HG03354 (cell line): ENCODE data around the gene HTR2C.
A peak's percentile ranks its signal among the peaks of the same experiment; 100 is the strongest.
"Not testable (repeated sequence)": the region's sequence is repeated elsewhere in the genome, so short reads cannot be mapped to it uniquely, and the experiment has no call there.

ENCODE experiments used
- ATAC-seq: cut with Tn5 transposase; IDR thresholded peaks from one replicate; pipeline ENCODE4 v1.9.1; 2021; ENCODE audit warnings: mild to moderate bottlenecking; ENCODE audit not compliant: unreplicated experiment, poor library complexity, severe bottlenecking

The HTR2C gene

DNA sequence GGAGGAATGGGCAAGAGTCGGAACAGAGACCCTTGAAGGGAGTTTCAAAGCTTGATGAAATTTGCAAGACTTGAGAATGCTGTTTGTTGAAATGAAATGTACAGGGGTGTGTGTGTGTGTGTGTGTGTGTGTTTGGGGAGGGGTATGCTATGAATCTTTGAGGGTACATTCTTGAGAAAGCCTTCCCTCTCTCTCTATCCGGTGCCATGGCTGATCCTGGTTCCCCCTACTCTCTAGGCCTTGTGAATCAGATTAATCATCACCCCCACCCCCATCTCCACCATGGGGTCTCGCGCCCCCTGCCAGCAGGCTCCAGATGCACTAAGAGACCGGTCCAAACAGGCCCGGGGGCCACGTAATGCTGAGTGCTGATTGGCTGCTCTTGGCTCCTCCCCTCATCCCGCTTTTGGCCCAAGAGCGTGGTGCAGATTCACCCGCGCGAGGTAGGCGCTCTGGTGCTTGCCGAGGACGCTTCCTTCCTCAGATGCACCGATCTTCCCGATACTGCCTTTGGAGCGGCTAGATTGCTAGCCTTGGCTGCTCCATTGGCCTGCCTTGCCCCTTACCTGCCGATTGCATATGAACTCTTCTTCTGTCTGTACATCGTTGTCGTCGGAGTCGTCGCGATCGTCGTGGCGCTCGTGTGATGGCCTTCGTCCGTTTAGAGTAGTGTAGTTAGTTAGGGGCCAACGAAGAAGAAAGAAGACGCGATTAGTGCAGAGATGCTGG lies at the start of gene HTR2C:
Gene HTR2C (plus strand): TSS at position 441 of the 729 bp plus-strand sequence. CDS start 142,851 bp downstream, outside the sequence.
- ATAC-seq, result no peak

DNA sequence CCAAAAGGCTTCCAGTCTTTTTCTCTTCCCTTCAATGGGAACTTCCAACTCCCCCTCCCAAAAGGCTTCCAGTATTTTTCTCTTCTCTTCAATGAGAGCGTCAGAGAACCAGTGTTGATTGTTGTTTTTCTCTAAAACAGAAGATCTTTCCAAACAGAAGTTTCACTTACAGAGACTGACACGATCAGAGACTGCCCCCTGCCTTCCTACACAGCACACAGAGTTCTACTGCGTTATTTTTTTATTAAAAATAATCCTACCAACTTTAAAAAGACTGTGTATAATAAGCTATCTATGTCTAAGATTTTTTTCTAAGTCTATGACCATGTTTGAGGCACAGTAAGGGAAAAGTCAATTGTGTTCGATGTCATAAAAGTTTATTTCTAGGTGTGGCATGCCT lies 3.5 kb upstream of the HTR2C start:
- ATAC-seq, result no peak

DNA sequence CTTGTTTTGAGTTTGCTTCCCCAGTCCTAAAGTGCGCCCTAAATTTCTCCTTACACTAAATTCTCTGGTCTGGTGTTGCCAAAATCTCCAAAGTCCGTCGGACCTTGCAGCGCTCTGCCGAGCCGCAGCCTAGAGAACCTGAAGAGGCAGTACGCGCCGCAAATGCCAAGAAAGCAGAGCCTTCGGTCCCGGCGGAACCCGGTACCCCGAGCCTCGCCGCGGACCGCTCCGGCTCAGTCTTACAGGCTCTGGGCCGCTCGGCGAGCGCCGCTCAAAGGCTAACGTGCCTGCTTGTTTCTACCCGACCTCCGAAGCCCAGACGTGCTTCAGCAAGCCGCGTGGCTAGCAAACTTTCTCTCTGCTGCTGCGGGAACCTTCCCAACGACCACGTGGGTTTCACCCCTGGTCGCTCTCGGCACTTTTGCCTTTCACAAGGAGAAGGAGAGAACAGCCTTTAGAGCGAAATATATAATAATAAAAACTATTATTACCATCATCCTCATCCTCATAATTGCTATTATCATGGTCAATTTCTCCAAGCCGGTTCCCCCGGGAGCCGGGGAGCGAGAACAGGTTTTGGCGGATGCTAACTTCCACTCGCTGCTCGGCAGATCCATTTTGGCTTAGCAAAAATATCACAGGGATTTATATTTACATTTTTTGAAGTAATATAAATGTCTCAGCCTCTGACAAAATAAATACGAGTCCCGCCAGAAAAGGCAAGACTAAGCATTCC lies 2.2 kb upstream of the HTR2C start:
- ATAC-seq, result no peak

DNA sequence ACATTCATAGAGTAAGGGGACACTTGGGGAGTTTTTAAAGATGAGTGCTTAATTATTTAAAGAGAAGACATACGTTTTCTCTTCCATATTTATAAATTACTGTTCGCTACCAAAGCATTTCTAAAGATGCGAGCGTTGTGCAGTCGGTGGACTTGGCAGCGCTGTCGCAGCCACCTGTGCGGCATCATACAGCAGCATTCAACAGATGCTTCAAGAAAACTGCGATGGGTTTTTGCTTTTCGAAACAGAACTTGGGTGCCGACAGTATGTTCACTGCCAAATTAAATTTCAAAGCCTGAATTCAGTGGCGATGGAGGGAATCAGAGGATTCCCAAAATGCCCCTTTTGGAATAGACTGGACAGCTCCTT lies 1.6 kb upstream of the HTR2C start:
- ATAC-seq, result no peak

DNA sequence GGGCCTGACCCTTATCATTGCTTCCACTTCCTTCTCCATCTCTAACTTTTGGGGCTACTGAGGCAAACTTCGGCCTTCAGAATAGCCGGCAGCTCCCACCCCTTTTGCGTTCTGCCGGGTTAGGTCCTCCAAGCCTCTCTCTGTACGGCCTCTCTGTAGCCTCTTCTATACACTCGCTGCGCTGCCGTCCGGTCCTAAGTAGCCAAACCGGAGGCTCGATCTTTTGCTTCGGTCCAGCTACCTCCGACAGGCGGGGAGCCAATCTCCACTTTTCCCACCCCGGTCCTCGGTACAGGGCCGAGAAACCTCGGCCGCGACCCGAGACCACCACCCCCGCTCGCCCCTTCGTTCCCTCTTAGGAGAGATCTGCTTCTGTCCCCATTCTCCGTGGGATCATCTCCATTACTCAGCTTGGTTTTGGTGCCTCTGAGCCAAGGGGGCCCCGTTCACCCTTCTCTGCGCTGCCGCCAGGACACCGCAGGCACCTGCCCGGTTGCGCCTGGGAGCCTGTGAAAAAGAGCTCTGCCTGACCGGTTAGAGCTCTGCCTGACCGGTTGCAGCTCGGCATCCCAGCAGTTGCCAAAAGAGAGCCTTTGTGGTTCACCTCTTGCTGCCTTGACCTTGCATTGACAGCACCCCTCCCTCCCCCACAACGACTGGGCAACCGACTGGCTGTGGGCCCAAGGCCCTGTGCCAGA lies 1.0 kb upstream of the HTR2C start:
- ATAC-seq, result no peak

DNA sequence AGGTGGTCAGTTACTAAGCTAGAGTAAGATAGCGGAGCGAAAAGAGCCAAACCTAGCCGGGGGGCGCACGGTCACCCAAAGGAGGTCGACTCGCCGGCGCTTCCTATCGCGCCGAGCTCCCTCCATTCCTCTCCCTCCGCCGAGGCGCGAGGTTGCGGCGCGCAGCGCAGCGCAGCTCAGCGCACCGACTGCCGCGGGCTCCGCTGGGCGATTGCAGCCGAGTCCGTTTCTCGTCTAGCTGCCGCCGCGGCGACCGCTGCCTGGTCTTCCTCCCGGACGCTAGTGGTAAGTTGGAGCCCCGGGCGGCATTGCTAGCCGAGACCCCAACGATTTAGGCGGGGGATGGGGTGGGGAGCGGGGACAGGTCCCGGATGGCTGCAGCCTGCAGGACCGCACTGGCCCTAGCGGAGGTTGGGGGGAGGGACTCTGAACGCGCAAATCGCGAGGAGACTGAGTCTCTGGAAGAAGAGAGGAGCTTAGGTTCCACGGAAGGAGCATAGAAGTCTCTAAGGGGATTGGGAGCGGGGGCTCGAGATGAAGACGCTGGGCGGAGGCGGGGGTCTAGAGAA lies 573 bp downstream of the HTR2C start:
- ATAC-seq, result no peak

DNA sequence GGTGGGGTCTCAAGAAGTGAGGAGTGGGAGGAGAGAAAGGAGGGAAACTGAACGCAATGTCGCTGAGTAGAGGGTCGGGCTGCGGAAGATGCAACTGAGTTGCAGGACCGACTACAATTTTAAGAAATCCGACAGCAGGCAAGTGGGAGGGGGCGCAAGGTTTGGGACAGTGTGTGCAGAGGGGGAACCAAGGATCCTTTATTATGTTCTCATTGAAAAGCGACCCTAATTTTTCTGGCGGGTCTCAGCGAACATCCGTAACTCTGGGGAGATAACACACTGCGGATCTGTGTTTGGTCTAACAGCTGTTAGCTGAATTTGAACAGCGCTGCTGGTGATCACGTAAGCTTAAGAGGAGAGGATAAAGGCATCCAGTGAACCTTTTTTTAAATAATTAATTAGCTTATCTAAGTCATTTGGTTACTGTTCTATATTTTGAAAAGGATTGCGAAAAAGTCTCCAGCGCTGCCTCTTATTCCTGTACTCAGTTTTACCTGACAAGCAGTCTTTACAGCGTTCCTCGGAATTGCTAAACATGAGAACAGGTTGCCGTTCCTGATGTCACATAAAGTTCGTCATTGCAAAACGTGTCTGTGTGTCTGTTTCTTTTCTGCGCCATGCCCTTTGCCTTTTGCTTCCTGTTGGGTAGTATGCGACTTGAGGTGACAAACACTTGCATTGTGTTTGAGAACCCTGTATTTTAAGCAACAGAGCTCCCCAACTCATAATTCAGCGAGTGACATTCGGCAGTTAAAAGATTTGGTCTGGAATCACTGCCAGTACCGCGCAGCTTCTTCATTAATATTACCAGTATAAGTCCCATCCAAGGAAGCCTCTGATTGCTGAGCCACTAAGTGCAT lies 1.3 kb downstream of the HTR2C start:
- ATAC-seq, result no peak

DNA sequence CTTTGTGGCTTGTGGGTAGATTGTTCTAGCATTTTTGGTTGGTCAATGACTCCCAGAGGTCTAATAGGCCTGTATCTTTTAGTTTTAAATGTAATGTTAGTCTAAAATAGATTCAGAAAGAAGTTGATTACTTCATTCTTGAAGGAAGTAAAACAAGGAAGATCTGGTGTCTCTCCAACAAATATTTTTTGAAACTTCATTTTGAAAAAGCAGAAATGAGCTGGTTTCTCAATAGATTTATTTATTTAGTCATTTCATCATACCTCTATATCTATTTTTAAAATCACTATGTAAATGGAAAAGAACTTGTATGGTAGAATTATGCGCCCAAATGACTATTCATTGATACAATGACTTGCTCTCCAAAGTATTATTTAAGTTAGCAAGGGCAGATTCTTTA lies 7.2 kb downstream of the HTR2C start:
- no peak for ATAC-seq

DNA sequence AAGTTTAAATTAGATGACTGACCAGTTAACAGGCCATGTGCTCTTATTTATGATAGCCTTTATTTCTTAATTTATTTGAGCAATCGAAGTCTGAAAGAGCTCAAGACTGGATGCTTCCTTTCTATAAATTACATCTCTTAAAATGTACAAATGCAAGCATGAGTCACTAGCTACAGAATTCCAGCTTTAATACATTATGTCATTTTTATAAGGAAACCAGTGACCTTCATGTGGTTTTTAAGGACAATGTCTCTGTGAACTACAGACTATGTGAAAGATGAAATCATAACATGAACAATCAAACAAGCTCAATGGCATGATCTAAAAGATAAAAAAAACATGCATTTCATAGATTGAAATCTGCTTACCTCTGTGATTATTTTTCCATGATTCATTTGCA lies 15.4 kb downstream of the HTR2C start:
- ATAC-seq, result no peak

DNA sequence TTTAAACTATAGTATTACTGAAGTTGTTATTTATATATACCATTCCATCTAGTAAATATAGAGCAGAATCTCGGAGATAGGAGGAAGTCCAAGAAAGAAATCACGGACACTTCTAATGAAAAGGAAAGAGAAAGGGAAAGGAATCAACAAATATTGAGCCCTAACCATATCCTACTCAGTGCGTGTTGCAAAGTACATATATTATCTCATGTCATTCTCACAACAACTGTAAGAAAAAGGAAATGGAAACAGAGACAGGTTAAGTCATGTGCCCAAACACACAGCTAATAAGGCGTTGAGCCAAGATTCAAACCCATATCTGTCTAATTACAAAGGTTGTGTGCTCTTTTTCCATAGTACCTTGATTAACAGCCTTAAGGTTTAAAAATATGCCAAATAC lies 16.0 kb downstream of the HTR2C start:
- no peak for ATAC-seq

DNA sequence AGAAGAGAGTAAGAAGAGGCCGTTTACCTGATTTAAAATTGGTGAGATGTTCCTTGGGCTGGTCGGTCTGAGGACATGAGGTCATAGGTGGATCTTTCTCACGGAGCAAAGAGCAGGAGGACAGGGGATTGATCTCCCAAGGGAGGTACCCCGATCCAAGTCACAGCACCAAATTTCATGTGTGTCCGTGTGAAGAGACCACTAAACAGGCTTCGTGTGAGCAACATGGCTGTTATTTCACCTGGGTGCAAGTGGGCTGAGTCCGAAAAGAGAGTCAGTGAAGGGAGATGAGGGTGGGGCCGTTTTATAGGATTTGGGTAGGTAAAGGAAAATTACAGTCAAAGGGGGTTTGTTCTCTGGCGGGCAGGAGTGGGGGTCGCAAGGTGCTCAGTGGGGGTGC lies 22.7 kb downstream of the HTR2C start:
- ATAC-seq, result not testable (repeated sequence)

DNA sequence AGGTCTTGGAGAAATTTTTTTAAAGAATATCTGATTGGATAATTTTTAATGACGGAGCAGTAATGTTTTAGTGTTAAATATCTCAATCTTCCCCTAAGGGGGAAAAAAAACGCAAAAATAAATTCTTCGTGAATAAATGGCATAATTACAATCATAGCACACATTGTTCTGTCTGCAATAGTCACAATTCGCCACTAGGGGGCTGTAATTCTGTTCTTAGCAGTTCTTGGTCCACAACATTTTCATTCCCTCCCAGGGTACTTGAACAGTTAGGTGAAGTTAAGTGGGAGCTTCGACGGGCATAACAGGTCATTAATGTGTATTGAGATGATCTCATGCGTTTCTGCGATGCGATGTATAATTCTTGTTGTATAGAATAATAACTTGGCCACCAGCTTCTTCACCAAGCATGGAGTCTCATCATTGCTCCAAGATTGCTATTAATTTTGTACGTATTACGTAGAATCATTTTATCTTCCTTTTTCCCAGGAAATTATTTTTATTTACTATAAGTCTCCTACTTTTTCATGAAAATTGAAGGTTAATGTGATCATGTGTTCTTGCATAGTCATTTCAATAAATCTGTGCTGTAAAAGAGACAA lies 27.2 kb downstream of the HTR2C start:
- peak; percentile 89 for ATAC-seq

DNA sequence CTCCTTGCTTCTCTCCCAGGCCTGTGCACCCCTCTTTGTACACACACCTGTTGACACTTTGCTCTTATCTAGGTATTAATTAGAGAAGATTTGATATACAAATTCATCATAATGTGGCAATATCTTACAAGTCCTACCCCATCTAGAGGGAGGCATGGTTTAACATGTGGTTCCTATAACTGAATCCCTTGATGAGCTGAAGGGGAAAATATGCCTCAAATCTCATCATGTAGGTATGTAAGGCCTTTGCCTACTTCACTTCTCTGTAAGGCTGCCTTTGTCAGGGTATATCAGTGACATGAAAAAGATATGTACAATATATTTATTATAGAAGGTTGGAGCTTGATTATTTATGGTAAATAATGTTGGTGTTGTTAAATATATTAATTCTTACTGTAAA lies 31.9 kb downstream of the HTR2C start:
- no peak for ATAC-seq

DNA sequence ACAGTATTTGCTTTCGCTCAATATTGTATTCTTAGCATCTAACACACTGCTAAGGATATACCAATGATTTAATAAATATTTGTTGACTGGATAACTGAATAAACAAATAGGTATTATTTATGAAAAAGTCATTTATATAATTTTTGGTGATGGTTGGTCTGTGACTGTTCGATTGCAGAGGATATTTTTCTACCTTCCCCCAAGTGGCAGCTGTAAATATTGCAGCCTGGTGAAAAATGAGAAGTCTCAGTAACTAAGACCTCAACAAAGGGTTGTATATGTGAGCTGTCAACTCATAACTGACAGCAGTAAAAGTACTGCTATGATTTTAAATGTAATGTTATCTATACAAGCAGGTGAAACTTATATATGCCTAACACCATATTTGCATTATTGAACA lies 36.0 kb downstream of the HTR2C start:
- ATAC-seq, result peak; percentile 92

DNA sequence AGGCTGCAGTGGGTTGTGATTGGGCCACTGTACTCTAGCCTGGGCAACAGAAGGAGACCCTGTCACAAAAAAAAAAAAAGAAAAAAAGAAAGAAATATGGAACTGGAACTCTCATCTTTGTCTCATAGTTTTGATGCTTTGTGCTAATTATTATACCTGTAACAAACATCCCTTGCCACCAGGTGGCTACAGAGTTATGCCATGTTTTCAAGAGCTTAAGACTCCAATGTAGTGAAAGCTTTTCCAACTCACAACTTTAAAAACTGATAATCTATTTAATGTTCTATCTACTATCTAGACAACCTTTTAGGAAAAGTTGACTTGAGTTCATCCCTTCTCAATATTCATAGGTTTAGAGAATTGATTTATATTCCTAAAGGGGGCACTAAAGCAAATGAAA lies 42.4 kb downstream of the HTR2C start:
- peak; percentile 69 for ATAC-seq

DNA sequence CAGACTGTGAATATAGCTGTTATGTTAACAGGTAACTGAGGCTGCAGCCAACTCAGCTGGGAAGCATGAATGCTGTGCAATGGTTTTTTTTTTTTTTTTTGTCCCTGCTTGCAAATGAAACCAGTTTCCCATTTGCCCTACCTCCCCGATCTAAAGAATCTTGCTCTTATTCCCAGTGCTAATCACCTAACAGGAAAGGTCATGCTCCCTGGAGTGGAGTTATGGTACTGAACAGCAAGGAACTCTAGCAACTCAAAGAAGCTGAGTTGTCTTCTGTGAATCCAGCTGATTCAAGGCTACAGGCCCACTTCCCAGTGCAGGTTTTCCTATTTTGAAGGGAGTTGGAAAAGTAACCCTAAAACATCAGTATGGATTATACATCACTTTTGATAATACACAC lies 52.1 kb downstream of the HTR2C start:
- ATAC-seq, result no peak

DNA sequence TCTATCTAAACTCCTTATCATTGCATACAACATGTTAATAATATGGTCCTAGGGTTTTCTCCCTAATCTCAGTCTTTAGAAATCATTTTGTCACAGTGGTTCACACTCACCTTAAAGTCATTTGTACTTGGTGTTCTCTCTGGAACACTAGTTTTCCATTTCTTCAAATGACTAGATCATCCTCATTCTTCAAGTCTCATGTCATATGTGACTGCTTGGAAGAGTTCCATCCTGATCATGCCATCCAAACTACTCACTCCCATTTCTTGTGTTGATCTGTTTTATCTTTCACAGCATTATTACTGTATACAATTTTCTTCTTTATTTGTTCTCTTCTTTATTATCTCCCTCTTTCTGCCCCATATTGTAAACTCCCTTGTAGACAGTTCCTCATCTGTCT lies 66.5 kb downstream of the HTR2C start:
- ATAC-seq, result no peak

DNA sequence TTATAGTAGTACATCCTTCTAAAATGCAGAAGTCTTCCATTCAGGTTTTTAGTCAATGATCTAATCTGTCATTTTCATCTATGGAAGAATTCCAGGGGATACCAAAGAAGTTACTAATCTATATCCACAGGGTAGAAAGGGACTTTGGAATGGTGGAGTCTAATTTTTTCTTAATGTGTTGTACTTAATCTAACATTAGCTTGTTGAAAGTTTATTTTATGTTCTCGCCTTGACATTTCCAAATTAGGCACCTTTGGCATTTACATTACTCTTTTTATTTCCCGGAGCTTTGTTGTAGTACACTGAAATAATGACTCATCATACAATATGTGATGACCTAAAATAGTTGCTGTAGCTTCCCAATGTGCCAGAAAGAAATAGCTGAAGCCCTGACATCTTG lies 91.5 kb downstream of the HTR2C start:
- ATAC-seq, result no peak

DNA sequence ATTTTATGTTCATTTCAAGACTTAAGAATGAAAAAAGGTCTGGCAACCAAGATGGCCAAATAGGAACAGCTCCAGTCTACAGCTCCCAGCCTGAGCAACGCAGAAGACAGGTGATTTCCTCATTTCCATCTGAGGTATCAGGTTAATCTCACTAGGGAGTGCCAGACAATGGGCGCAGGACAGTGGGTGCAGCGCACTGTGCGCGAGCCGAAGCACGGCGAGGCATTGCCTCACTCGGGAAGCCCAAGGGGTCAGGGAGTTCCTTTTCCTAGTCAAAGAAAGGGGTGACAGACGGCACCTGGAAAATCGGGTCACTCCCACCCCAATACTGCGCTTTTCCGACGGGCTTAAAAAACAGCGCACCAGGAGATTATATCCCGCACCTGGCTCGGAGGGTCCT lies 116.6 kb downstream of the HTR2C start:
- not testable (repeated sequence) for ATAC-seq
